Measurements from ENCODE around the gene HBB. TPM values are rescaled to one million over a fixed set of nuclear protein-coding genes. Genes with fewer than 3 reads are reported as not detected.

Gene HBB
- total RNA-seq, 2 donors from 2014 or later = not detected

DNA sequence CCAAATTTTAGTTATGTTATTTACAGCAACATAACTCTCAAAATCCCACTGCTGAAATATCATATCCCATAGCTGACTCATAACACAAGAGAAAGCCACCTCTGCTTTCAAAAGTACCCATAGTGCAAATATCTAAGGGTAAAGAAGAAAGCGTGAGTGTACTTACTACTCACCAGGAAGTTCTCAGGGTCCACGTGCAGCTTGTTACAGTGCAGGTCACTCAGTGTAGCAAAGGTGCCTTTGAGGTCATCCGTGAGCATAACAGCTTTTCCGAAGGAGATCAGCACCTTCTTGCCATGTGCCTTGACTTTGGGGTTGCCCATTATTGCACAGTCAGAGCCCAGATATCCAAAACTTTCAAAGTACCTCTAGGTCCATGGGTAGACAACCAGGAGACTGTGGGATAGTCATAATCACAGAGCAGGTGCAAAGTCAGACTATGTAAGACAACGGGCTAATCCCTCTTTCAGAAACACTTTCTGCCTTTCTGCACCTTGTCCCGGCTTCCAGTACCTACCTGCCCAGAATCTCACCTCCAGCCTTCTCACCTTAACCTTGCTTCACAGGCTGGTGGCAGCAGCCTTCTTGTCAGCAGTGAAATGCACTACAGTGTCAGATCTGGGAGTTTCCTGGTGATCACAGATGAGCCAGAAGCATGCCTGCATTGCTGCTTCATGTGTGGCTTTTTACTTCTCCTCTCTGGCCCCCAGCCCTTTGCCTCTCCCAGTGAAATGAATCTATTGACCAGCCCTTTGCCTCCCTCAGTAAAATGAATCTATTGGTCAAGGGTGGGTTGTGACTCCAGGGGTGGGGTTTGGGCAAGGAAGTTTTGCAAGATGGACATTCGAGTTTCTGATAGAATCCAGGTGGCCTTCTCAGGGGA is 16.3 kb upstream of the HBB start:
- no peaks in the 10 kb centered on the region for H3K9me3 ChIP-seq (ENCODE audit: control insufficient read depth, low read length)
- TF ChIP-seq, protein P1, sequence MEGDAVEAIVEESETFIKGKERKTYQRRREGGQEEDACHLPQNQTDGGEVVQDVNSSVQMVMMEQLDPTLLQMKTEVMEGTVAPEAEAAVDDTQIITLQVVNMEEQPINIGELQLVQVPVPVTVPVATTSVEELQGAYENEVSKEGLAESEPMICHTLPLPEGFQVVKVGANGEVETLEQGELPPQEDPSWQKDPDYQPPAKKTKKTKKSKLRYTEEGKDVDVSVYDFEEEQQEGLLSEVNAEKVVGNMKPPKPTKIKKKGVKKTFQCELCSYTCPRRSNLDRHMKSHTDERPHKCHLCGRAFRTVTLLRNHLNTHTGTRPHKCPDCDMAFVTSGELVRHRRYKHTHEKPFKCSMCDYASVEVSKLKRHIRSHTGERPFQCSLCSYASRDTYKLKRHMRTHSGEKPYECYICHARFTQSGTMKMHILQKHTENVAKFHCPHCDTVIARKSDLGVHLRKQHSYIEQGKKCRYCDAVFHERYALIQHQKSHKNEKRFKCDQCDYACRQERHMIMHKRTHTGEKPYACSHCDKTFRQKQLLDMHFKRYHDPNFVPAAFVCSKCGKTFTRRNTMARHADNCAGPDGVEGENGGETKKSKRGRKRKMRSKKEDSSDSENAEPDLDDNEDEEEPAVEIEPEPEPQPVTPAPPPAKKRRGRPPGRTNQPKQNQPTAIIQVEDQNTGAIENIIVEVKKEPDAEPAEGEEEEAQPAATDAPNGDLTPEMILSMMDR (conservative IDR thresholded peaks at IDR 0.05) = no peak
- WGBS, 2 experiments (ENCODE audit: insufficient coverage in 1 of 2, insufficient read length in 1 of 2) = 94 to 95% methylated on average over 7 of the region's 7 CpGs
- Mint-ChIP-seq H3K27ac (no peak overlapping the region), H3K4me1 (no peaks in the 10 kb centered on the region), H3K36me3 (ENCODE audit: low read depth) (no peaks in the 10 kb centered on the region), H3K9me3 (no peaks in the 10 kb centered on the region), H3K4me3 (no peak overlapping the region), H3K27me3 (ENCODE audit: insufficient read depth) (peaks cover 4% of the 10 kb centered on the region)
- no peak overlapping the region for H3K4me3 ChIP-seq (ENCODE audit: low read length)
- H3K9ac ChIP-seq (ENCODE audit: extremely low read depth, low read length, poor library complexity, severe bottlenecking) = no peak overlapping the region
- no peak overlapping the region for H3K27ac ChIP-seq (ENCODE audit: low read depth, low read length)
- no peaks in the 10 kb centered on the region for H3K36me3 ChIP-seq (ENCODE audit: control insufficient read depth, insufficient read depth, low read length)
- H3K27me3 ChIP-seq (ENCODE audit: control insufficient read depth, insufficient read depth, low read length, poor library complexity, severe bottlenecking) = no peaks in the 10 kb centered on the region
- no peaks in the 10 kb centered on the region for H3K4me1 ChIP-seq (ENCODE audit: control insufficient read depth, insufficient read depth, low read length)
- no peak for DNase-seq

DNA sequence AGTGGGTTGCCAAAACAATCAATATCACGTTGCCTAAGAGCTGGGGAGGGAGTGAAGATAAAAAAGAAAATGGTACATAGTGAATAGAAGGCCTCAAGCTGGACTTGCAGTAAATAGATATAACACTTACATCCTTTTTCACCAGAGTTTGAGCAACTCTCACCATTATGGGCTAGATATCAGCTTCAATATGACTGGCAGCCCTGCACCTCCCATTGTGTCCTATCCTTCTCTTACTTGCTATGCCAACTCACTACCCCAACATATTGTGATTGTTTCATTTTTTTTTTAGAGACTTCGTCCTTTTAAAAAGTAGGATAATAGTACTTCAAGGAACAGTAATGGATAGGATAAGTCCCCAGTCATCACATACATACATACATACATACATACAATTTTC is 15.3 kb upstream of the HBB start:
- peaks cover 4% of the 10 kb centered on the region for H3K27me3 Mint-ChIP-seq (ENCODE audit: insufficient read depth)
- no peaks in the 10 kb centered on the region for H3K36me3 Mint-ChIP-seq (ENCODE audit: low read depth)
- 88% methylated on average over 1 of the region's 2 CpGs; no CpG with 5 or more reads in 1 of the 2 experiments for WGBS, 2 experiments (ENCODE audit: insufficient coverage in 1 of 2, insufficient read length in 1 of 2)
- H3K4me3 Mint-ChIP-seq = no peak overlapping the region
- Histone ChIP-seq H3K27me3 (ENCODE audit: control insufficient read depth, insufficient read depth, low read length, poor library complexity, severe bottlenecking) (no peaks in the 10 kb centered on the region), H3K27ac (ENCODE audit: low read depth, low read length) (no peak overlapping the region), H3K9me3 (ENCODE audit: control insufficient read depth, low read length) (no peaks in the 10 kb centered on the region), H3K36me3 (ENCODE audit: control insufficient read depth, insufficient read depth, low read length) (no peaks in the 10 kb centered on the region), H3K9ac (ENCODE audit: extremely low read depth, low read length, poor library complexity, severe bottlenecking) (no peak overlapping the region), H3K4me3 (ENCODE audit: low read length) (no peak overlapping the region), H3K4me1 (ENCODE audit: control insufficient read depth, insufficient read depth, low read length) (no peaks in the 10 kb centered on the region)
- H3K4me1 Mint-ChIP-seq = no peaks in the 10 kb centered on the region
- no peaks in the 10 kb centered on the region for H3K9me3 Mint-ChIP-seq
- DNase-seq = no peak
- no peak overlapping the region for H3K27ac Mint-ChIP-seq
- TF ChIP-seq, protein P1 (conservative IDR thresholded peaks at IDR 0.05) = no peak

DNA sequence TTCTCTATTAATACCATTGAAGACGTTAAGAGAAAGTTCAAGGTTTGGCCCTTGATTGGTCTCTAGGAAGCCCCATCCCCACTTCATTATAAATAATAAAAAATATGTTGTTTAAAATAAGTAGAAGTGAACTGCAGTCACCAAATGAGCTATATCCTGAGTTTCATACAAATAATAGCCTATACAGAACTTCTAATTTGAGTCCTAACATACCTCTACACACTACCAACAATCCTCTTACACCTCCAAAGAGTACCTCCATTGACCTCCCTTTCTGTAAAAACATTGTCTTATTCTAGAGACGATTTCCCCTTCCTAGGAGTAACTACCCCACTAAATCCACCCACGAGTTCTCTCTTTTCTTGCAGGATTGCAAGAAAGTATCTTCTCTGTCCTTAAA is 14.6 kb upstream of the HBB start:
- Mint-ChIP-seq H3K27me3 (ENCODE audit: insufficient read depth) (peaks cover 4% of the 10 kb centered on the region), H3K4me3 (no peak overlapping the region), H3K9me3 (no peaks in the 10 kb centered on the region), H3K4me1 (no peaks in the 10 kb centered on the region), H3K27ac (no peak overlapping the region), H3K36me3 (ENCODE audit: low read depth) (no peaks in the 10 kb centered on the region)
- Histone ChIP-seq H3K27me3 (ENCODE audit: control insufficient read depth, insufficient read depth, low read length, poor library complexity, severe bottlenecking) (no peaks in the 10 kb centered on the region), H3K4me1 (ENCODE audit: control insufficient read depth, insufficient read depth, low read length) (no peaks in the 10 kb centered on the region), H3K9ac (ENCODE audit: extremely low read depth, low read length, poor library complexity, severe bottlenecking) (no peak overlapping the region), H3K4me3 (ENCODE audit: low read length) (no peak overlapping the region), H3K27ac (ENCODE audit: low read depth, low read length) (no peak overlapping the region), H3K9me3 (ENCODE audit: control insufficient read depth, low read length) (no peaks in the 10 kb centered on the region), H3K36me3 (ENCODE audit: control insufficient read depth, insufficient read depth, low read length) (no peaks in the 10 kb centered on the region)
- no peak for DNase-seq
- 69 to 88% methylated on average over 2 to 3 of the region's 3 CpGs for WGBS, 2 experiments (ENCODE audit: insufficient coverage in 1 of 2, insufficient read length in 1 of 2)
- TF ChIP-seq, protein P1 (conservative IDR thresholded peaks at IDR 0.05) = no peak

Measured in endodermal cell (in vitro differentiated cells).